HG03558 (cell line): Measurements from ENCODE around the gene RHBDD2.
"Not testable (repeated sequence)": the region's sequence is repeated elsewhere in the genome, so short reads cannot be mapped to it uniquely, and the experiment has no call there.

Source experiments
- ATAC-seq: cut with Tn5 transposase; IDR thresholded peaks from one replicate; pipeline ENCODE4 v1.9.1; 2021; ENCODE audit warnings: moderate number of reproducible peaks; ENCODE audit not compliant: unreplicated experiment; ENCODE audit errors: extremely low read depth

Gene RHBDD2

GRCh38 chr7:75864251-75864650 is 14.6 kb upstream of the RHBDD2 start:
- ATAC-seq, result not testable (repeated sequence)

GRCh38 chr7:75866114-75866488 is 12.7 kb upstream of the RHBDD2 start:
- no peak for ATAC-seq

- no peak for ATAC-seq
Observed at GRCh38 chr7:75866489-75867389, 12.1 kb upstream of the RHBDD2 start.

GRCh38 chr7:75867390-75867717 is 11.5 kb upstream of the RHBDD2 start:
- ATAC-seq, result no peak

GRCh38 chr7:75868153-75868552 is 10.7 kb upstream of the RHBDD2 start:
- ATAC-seq, result no peak

- ATAC-seq, result no peak
Observed at GRCh38 chr7:75869776-75870379, 9.0 kb upstream of the RHBDD2 start.

GRCh38 chr7:75870557-75871161 is 8.2 kb upstream of the RHBDD2 start:
- ATAC-seq, result no peak

- ATAC-seq, result no peak
Observed at GRCh38 chr7:75872073-75872782, 6.6 kb upstream of the RHBDD2 start.

GRCh38 chr7:75874180-75874579 is 4.7 kb upstream of the RHBDD2 start:
- ATAC-seq, result not testable (repeated sequence)

- no peak for ATAC-seq
Observed at GRCh38 chr7:75875113-75876080, 3.4 kb upstream of the RHBDD2 start.

GRCh38 chr7:75876126-75876881 is 2.5 kb upstream of the RHBDD2 start:
- ATAC-seq, result no peak

GRCh38 chr7:75878312-75878768 is 494 bp upstream of the RHBDD2 start:
- peak; percentile 16 for ATAC-seq

- no peak for ATAC-seq
Observed at GRCh38 chr7:75879771-75880184, 944 bp downstream of the RHBDD2 start.

- no peak for ATAC-seq
Observed at GRCh38 chr7:75880242-75880641, 1.4 kb downstream of the RHBDD2 start.

- no peak for ATAC-seq
Observed at GRCh38 chr7:75881436-75882095, 2.7 kb downstream of the RHBDD2 start.

GRCh38 chr7:75883265-75883824 is 4.5 kb downstream of the RHBDD2 start:
- ATAC-seq, result not testable (repeated sequence)

- ATAC-seq, result no peak
Observed at GRCh38 chr7:75884476-75884875, 5.6 kb downstream of the RHBDD2 start.

GRCh38 chr7:75885036-75885435 is 6.2 kb downstream of the RHBDD2 start:
- ATAC-seq, result no peak
